Measurements from ENCODE around the gene CAPN14. TPM values are rescaled to one million over a fixed set of nuclear protein-coding genes. Genes with fewer than 3 reads are reported as not detected.

Gene CAPN14
- polyA plus RNA-seq, 1 of the 3 experiments (the other 2 are of a cell fraction) = 0.08 TPM

- Histone ChIP-seq H3K9me2 (no peaks in the 10 kb centered on the region), H3K79me2 (ENCODE audit: insufficient read depth) (no peaks in the 10 kb centered on the region), H3K9me3 (no peaks in the 10 kb centered on the region), H2AFZ (ENCODE audit: low read depth) (no peak overlapping the region), H3K4me1 (ENCODE audit: control insufficient read depth in 1 of 2, insufficient read depth in 2 of 2, low read depth in 1 of 2, low read length in 1 of 2) (peaks cover 0 to 44% of the 10 kb centered on the region in 2 experiments; a peak in 2 of 4 replicates), H3K36me3 (replicated peaks in 1 of 2; ENCODE audit: control insufficient read depth in 1 of 2, insufficient read depth in 2 of 2, low read length in 1 of 2) (no peaks in the 10 kb centered on the region), H3K27me3 (ENCODE audit: insufficient read depth) (peaks cover 50% of the 10 kb centered on the region), H3F3A (replicated peaks; ENCODE audit: insufficient read depth) (no peaks in the 10 kb centered on the region), H3K4me3 (ENCODE audit: low read depth in 2 of 2, low read length in 1 of 2) (no peak overlapping the region), H3K27ac (ENCODE audit: low read depth in 2 of 2, low read length in 1 of 2) (no peak overlapping the region), H3K4me2 (no peak overlapping the region), H3K9ac (no peak overlapping the region), H4K20me1 (ENCODE audit: insufficient read depth) (no peaks in the 10 kb centered on the region)
- TF ChIP-seq EP300 (IDR thresholded peaks at IDR 0.05; ENCODE audit: borderline replicate concordance in 1 of 2, low read depth in 1 of 2, low read length in 1 of 2) (no peak), TCF12 (IDR thresholded peaks at IDR 0.05) (no peak), FOXJ3 (CRISPR knock-in tag; IDR thresholded peaks at IDR 0.05) (no peak), CHD2 (IDR thresholded peaks at IDR 0.05; ENCODE audit: low read length, partially characterized antibody) (no peak), YY1 (IDR thresholded peaks at IDR 0.05; ENCODE audit: low read depth) (no peak), FOSL2 (IDR thresholded peaks at IDR 0.05; ENCODE audit: borderline replicate concordance, low read depth) (no peak), MAX (IDR thresholded peaks at IDR 0.05; ENCODE audit: low read depth) (no peak), GATA2 (CRISPR knock-in tag; IDR thresholded peaks at IDR 0.05) (no peak), MXI1 (IDR thresholded peaks at IDR 0.05; ENCODE audit: low read depth, low read length) (no peak), USF1 (IDR thresholded peaks at IDR 0.05; ENCODE audit: borderline replicate concordance, low read depth) (no peak), FOXM1 (IDR thresholded peaks at IDR 0.05; ENCODE audit: low read depth) (no peak), POLR2AphosphoS5 (IDR thresholded peaks at IDR 0.05; ENCODE audit: low read depth, low read length) (no peak), SIN3A (IDR thresholded peaks at IDR 0.05; ENCODE audit: borderline replicate concordance, low read depth, low read length) (no peak), JUND (IDR thresholded peaks at IDR 0.05) (no peak), USF2 (IDR thresholded peaks at IDR 0.05; ENCODE audit: borderline replicate concordance, low read depth, low read length) (no peak), REST (IDR thresholded peaks at IDR 0.05; ENCODE audit: low read depth, low read length) (no peak), NFIC (IDR thresholded peaks at IDR 0.05; ENCODE audit: borderline replicate concordance) (no peak), IRF3 (IDR thresholded peaks at IDR 0.05; ENCODE audit: low read depth, low read length) (no peak), RCOR1 (IDR thresholded peaks at IDR 0.05; ENCODE audit: low read length) (no peak)
- DNase-seq = no peak
- ChIA-PET CTCF (interaction anchor here (0.7 to 14.0 kb wide), 9 partner anchors 11 to 421 kb away, joined by 3 to 168 read pairs (median 4); partner anchors contain the start of gene EHD3), POLR2A (interaction anchor here (1.4 kb wide), 1 partner anchor 263 kb away, joined by 3 read pairs; no protein-coding TSS in a partner anchor)
- 41% methylated on average over 5 of the region's 5 CpGs for WGBS (ENCODE audit: low lambda C conversion rate)
Measured at GRCh38 chr2:31134480-31134879, 82.8 kb downstream of the CAPN14 start.
